ENCODE results near the gene C10orf71.

The C10orf71 gene

DNA sequence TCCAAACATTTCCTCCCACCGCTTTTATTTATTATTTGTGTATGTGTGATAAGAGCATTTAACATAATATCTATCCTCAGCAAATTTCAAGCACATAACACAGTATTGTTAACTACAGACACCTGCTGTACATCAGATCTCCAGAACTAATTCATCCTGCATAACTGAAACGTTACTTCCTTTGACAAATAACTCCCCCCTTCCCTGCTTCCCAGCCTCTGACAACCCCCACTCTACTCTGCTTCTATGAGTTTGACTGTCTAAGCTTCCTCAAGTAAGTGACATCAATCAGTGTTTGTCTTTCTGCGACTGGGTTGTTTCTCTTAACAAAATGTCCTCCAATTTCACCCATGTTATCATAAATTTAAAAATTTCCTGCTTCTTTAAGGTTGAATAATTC is 22.1 kb downstream of the C10orf71 start:
- Histone ChIP-seq H3K4me1 (ENCODE audit: control insufficient read depth, insufficient read depth, low read length) (no peaks in the 10 kb centered on the region), H3K27me3 (ENCODE audit: control insufficient read depth, insufficient read depth, low read length) (peaks cover 52% of the 10 kb centered on the region), H3K9ac (ENCODE audit: low read depth, low read length) (no peak overlapping the region), H3K4me3 (ENCODE audit: low read length) (no peak overlapping the region), H3K36me3 (ENCODE audit: insufficient read depth, low read length) (no peaks in the 10 kb centered on the region), H3K4me2 (ENCODE audit: low read length) (no peak overlapping the region), H3K9me3 (replicated peaks; ENCODE audit: low read length) (no peaks in the 10 kb centered on the region)

DNA sequence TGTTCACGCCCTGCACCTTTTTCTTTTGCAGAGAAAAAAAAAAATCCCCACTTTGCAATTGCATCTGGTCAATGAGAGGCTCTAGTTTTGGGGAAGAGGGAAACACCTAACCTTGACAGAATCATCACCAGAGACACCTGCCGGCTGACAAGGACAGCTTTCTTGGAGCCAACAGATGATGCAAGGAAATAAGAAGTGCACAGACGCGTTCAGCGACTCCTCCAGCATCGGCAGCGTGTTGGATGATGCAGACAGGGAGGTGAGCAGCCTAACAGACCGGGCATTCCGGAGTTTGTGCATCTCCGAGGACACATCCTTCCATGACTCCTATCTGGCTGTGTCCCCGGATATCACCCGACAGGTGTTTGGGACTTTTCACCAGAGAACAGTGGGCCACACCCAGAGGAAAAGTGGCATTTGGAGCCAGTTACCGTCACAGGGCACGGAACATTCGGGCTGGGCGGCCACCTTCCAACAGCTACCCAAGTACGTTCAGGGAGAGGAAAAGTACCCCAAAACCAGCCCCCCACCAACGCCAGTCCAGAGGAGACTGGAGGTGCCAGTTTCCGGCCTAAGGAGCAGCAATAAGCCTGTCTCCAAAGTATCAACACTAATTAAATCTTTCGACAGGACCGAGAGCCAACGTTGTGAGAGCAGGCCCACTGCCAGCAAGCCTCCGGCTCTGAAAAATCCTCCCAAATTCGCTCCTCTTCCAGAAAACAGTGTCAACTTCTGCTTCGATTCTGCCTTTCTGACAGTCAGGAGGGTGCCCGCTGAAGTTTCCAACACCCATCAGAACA is 23.6 kb downstream of the C10orf71 start:
- Histone ChIP-seq H3K9me3 (replicated peaks; ENCODE audit: low read length) (no peaks in the 10 kb centered on the region), H3K36me3 (ENCODE audit: insufficient read depth, low read length) (no peaks in the 10 kb centered on the region), H3K27me3 (ENCODE audit: control insufficient read depth, insufficient read depth, low read length) (peaks cover 48% of the 10 kb centered on the region), H3K4me1 (ENCODE audit: control insufficient read depth, insufficient read depth, low read length) (no peaks in the 10 kb centered on the region), H3K9ac (ENCODE audit: low read depth, low read length) (no peak overlapping the region), H3K4me2 (ENCODE audit: low read length) (no peak overlapping the region), H3K4me3 (ENCODE audit: low read length) (no peak overlapping the region)

DNA sequence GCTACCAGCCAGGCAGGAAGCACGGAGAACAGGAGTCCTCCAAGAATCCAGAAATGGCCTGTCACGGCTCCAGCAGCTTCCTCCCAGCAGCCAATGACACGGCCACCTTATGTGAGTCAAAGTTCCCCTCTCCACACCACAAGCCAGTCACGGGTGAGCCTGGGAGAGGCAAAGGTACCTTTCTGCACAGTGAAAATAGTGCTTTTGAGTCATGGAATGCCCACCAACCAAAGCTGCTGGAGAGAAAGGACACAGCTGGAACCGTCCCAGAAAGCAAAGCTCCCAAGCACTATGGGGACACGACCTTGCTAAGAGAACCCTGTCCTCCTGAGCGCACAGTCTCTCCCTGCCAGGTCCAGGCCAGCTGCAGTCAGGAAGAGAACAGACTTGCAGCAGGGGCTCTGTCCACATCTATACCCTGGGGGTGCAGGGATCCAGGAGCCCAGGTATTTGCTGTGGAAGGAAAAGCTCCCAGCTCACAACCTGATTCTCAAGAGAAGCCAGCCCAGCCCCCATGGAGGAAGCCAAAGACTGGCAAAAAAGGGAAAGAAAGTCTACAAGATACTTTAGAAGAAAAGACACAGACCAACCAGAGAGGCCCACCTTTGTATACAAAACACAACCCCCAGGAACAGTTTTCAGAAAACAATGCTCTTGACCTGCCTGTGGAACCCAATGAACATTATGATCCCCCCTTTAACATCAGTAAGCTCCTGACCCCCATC is 24.4 kb downstream of the C10orf71 start:
- peaks cover 42% of the 10 kb centered on the region for H3K27me3 ChIP-seq (ENCODE audit: control insufficient read depth, insufficient read depth, low read length)
- H3K4me1 ChIP-seq (ENCODE audit: control insufficient read depth, insufficient read depth, low read length) = no peaks in the 10 kb centered on the region
- H3K4me3 ChIP-seq (ENCODE audit: low read length) = no peak overlapping the region
- H3K4me2 ChIP-seq (ENCODE audit: low read length) = no peak overlapping the region
- H3K9me3 ChIP-seq (replicated peaks; ENCODE audit: low read length) = no peaks in the 10 kb centered on the region
- H3K9ac ChIP-seq (ENCODE audit: low read depth, low read length) = no peak overlapping the region
- no peaks in the 10 kb centered on the region for H3K36me3 ChIP-seq (ENCODE audit: insufficient read depth, low read length)

DNA sequence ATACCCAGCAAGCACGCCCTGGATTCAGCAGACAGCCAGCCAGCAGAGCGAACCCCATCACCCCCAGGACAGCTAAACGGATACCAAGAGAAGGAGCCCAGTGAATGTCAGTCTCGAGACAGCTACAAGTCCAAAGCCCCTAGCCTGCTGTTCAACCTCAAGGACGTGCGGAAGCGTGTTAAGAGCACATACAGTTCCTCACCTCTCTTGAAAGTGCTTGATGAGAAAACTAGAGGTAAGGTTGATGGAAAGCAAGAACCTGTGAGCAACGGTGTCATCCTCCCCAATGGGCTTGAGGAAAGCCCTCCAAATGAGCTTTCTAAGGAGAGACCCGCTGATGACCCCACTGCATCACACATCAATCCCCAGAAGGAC is 24.9 kb downstream of the C10orf71 start:
- H3K9me3 ChIP-seq (replicated peaks; ENCODE audit: low read length) = no peaks in the 10 kb centered on the region
- H3K4me1 ChIP-seq (ENCODE audit: control insufficient read depth, insufficient read depth, low read length) = no peaks in the 10 kb centered on the region
- H3K4me3 ChIP-seq (ENCODE audit: low read length) = no peak overlapping the region
- H3K4me2 ChIP-seq (ENCODE audit: low read length) = no peak overlapping the region
- no peaks in the 10 kb centered on the region for H3K36me3 ChIP-seq (ENCODE audit: insufficient read depth, low read length)
- peaks cover 40% of the 10 kb centered on the region for H3K27me3 ChIP-seq (ENCODE audit: control insufficient read depth, insufficient read depth, low read length)
- H3K9ac ChIP-seq (ENCODE audit: low read depth, low read length) = no peak overlapping the region

GRCh38 chr10:49324711-49325110 is 25.7 kb downstream of the C10orf71 start:
- H3K27me3 ChIP-seq (ENCODE audit: control insufficient read depth, insufficient read depth, low read length) = peaks cover 46% of the 10 kb centered on the region
- no peak overlapping the region for H3K4me2 ChIP-seq (ENCODE audit: low read length)
- H3K4me1 ChIP-seq (ENCODE audit: control insufficient read depth, insufficient read depth, low read length) = no peaks in the 10 kb centered on the region
- no peak overlapping the region for H3K4me3 ChIP-seq (ENCODE audit: low read length)
- no peaks in the 10 kb centered on the region for H3K9me3 ChIP-seq (replicated peaks; ENCODE audit: low read length)
- no peak overlapping the region for H3K9ac ChIP-seq (ENCODE audit: low read depth, low read length)
- H3K36me3 ChIP-seq (ENCODE audit: insufficient read depth, low read length) = no peaks in the 10 kb centered on the region

GRCh38 chr10:49325131-49325915 is 26.4 kb downstream of the C10orf71 start:
- no peak overlapping the region for H3K4me2 ChIP-seq (ENCODE audit: low read length)
- no peaks in the 10 kb centered on the region for H3K4me1 ChIP-seq (ENCODE audit: control insufficient read depth, insufficient read depth, low read length)
- H3K9ac ChIP-seq (ENCODE audit: low read depth, low read length) = no peak overlapping the region
- no peak overlapping the region for H3K4me3 ChIP-seq (ENCODE audit: low read length)
- H3K9me3 ChIP-seq (replicated peaks; ENCODE audit: low read length) = no peaks in the 10 kb centered on the region
- H3K27me3 ChIP-seq (ENCODE audit: control insufficient read depth, insufficient read depth, low read length) = peaks cover 48% of the 10 kb centered on the region
- no peaks in the 10 kb centered on the region for H3K36me3 ChIP-seq (ENCODE audit: insufficient read depth, low read length)

DNA sequence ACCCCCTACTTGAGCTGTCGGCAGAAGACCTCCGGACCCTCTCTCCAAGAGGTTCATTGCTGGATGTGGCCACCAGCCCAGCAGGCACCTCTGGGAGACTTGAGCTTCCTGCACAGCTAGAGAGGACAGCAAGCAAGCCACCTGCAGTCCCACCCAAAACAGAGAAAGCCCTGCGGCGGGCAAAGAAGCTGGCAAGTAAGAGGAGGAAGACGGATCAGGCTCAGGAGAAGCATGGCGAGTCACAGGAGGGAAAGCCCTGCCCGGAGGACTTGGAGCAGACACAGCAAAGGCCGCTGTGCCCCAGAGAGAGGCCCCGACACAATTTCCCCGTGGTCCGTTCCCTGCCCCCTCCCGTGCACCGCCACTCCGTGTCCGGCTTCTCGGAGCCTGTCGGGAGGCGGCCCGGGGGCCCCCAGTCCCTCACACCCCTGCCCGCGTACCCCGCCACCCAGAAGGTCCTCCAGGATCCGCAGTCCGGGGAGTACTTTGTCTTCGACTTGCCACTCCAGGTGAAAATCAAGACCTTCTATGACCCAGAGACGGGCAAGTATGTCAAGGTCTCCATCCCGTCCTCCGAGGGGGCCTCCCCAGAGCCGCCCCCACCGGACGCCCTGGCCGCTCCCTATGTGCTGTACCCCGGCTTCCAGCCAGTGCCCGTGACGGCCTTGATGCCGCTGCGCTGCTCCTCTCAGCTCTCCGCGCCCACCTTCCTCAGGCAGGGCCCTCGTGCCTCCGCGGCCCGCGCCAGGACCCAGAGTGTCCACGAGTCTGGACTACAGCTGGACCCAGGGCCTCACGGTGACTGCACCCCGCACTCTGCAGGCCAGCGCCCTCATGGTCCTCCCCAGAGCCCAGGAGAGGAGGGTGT is 27.2 kb downstream of the C10orf71 start:
- no peak overlapping the region for H3K9ac ChIP-seq (ENCODE audit: low read depth, low read length)
- H3K27me3 ChIP-seq (ENCODE audit: control insufficient read depth, insufficient read depth, low read length) = peaks cover 43% of the 10 kb centered on the region
- no peak overlapping the region for H3K4me2 ChIP-seq (ENCODE audit: low read length)
- H3K4me1 ChIP-seq (ENCODE audit: control insufficient read depth, insufficient read depth, low read length) = no peaks in the 10 kb centered on the region
- no peaks in the 10 kb centered on the region for H3K9me3 ChIP-seq (replicated peaks; ENCODE audit: low read length)
- H3K36me3 ChIP-seq (ENCODE audit: insufficient read depth, low read length) = no peaks in the 10 kb centered on the region
- no peak overlapping the region for H3K4me3 ChIP-seq (ENCODE audit: low read length)

DNA sequence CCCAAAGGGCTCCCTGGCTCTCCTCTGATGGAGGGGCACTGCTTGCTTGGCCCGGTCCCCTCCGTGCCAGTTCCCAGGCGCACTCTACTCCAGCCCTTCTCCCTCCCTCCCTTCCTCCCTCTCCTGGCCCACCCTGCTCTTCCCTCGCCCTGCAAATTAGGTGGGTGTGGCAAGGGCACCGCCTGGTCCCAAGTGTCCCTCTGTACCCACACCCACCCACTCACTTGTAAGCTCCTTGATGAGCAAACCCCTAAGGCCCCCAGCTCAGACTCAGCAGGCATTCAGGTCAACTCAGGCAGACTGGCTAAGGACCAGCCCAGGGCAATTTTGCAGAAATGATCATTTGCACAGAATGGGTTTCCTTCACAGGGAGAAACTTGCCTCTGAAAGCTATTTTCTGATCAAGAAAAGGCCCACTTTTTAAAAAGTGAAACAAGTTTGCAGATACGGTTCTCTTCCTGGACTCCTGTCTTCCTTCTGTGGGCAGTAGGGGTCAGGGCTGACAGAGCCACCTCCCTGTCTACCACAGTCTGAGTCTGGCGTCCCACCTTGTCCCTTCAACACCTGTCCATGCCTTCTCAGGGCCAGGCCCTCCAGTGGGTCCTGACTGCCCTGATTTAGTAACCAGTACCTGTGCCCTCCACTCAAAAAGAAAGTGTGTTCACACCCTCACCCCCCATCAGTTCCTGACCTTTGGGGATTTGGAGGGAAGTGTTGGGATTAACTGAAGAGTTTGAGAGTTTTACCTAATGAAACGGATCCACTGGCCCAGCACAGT is 28.3 kb downstream of the C10orf71 start:
- H3K36me3 ChIP-seq (ENCODE audit: insufficient read depth, low read length) = no peaks in the 10 kb centered on the region
- H3K9ac ChIP-seq (ENCODE audit: low read depth, low read length) = no peak overlapping the region
- no peaks in the 10 kb centered on the region for H3K9me3 ChIP-seq (replicated peaks; ENCODE audit: low read length)
- no peak overlapping the region for H3K4me3 ChIP-seq (ENCODE audit: low read length)
- H3K4me1 ChIP-seq (ENCODE audit: control insufficient read depth, insufficient read depth, low read length) = no peaks in the 10 kb centered on the region
- H3K4me2 ChIP-seq (ENCODE audit: low read length) = no peak overlapping the region
- peaks cover 36% of the 10 kb centered on the region for H3K27me3 ChIP-seq (ENCODE audit: control insufficient read depth, insufficient read depth, low read length)

GRCh38 chr10:49328401-49329145 is 29.6 kb downstream of the C10orf71 start:
- Histone ChIP-seq H3K4me2 (ENCODE audit: low read length) (no peak overlapping the region), H3K27me3 (ENCODE audit: control insufficient read depth, insufficient read depth, low read length) (peaks cover 22% of the 10 kb centered on the region), H3K4me3 (ENCODE audit: low read length) (no peak overlapping the region), H3K9ac (ENCODE audit: low read depth, low read length) (no peak overlapping the region), H3K9me3 (replicated peaks; ENCODE audit: low read length) (no peaks in the 10 kb centered on the region), H3K36me3 (ENCODE audit: insufficient read depth, low read length) (no peaks in the 10 kb centered on the region), H3K4me1 (ENCODE audit: control insufficient read depth, insufficient read depth, low read length) (no peaks in the 10 kb centered on the region)

DNA sequence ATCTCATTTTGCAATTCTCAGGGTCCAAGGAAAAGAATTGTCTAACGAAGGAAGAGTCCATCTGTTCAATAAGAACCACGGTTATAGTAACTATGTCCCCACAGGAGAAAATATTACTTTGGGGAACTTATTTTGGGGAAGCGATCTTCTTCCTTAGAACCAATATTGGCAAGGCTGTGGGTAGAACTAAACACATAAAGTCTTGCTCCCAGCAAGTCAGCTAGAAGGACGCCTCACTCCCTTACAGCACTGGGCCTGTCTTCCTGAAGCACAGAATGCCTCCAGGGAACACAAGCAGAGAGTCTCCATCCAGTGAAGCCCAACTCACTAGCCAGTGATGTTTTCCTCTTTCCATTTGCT is 30.2 kb downstream of the C10orf71 start:
- Histone ChIP-seq H3K4me2 (ENCODE audit: low read length) (no peak overlapping the region), H3K9me3 (replicated peaks; ENCODE audit: low read length) (no peaks in the 10 kb centered on the region), H3K9ac (ENCODE audit: low read depth, low read length) (no peak overlapping the region), H3K27me3 (ENCODE audit: control insufficient read depth, insufficient read depth, low read length) (peaks cover 18% of the 10 kb centered on the region), H3K36me3 (ENCODE audit: insufficient read depth, low read length) (no peaks in the 10 kb centered on the region), H3K4me3 (ENCODE audit: low read length) (no peak overlapping the region), H3K4me1 (ENCODE audit: control insufficient read depth, insufficient read depth, low read length) (no peaks in the 10 kb centered on the region)
